HEK293 (cell line): ENCODE data around the gene KLHL17.

Source experiments
- RBAK ChIP-seq: fragments of 450-650 bp; formaldehyde crosslinking; IDR thresholded peaks from 2 replicates; pipeline ENCODE4 v1.5.1; 2016; ENCODE audit warnings: missing biosample characterization, missing genetic modification characterization
- SP3 ChIP-seq: fragments of 450-650 bp; formaldehyde crosslinking; IDR thresholded peaks from 2 replicates; pipeline ENCODE4 v1.5.1; 2016; ENCODE audit warnings: missing biosample characterization, missing genetic modification characterization
- ZNF24 ChIP-seq: fragments of 450-650 bp; formaldehyde crosslinking; IDR thresholded peaks from 2 replicates; pipeline ENCODE4 v1.5.1; 2016; ENCODE audit warnings: missing biosample characterization, missing genetic modification characterization
- ZNF248 ChIP-seq: fragments of 450-650 bp; formaldehyde crosslinking; IDR thresholded peaks from 2 replicates; pipeline ENCODE4 v1.5.1; 2017; ENCODE audit warnings: missing biosample characterization, missing genetic modification characterization
- ZNF274 ChIP-seq, 2 experiments: fragments of 200-500 bp in 1 of 2; fragments of 450-650 bp in 1 of 2; sonication (Bioruptor generic) in 1 of 2; formaldehyde crosslinking in 1 of 2; IDR thresholded peaks; 2 replicates each; pipeline versions ENCODE4 v1.5.1 to v1.6.1; 2014 to 2016; ENCODE audit warnings: borderline replicate concordance in 1 of 2, inconsistent platforms in 1 of 2, low read length in 1 of 2, missing biosample characterization in 1 of 2, missing genetic modification characterization in 1 of 2
- ZNF549 ChIP-seq: fragments of 450-650 bp; IDR thresholded peaks from 2 replicates; pipeline ENCODE4 v1.5.1; 2018; ENCODE audit warnings: missing biosample characterization, missing genetic modification characterization, mild to moderate bottlenecking, inconsistent platforms, moderate library complexity
- ZNF670 ChIP-seq: fragments of 450-650 bp; formaldehyde crosslinking; IDR thresholded peaks from 2 replicates; pipeline ENCODE4 v1.5.1; 2016; ENCODE audit warnings: missing biosample characterization, missing genetic modification characterization, low read depth
- TF ChIP-seq, protein P1 (sequence below): fragments of 450-650 bp; formaldehyde crosslinking; IDR thresholded peaks from 2 replicates; pipeline ENCODE4 v1.5.1; 2016; ENCODE audit warnings: missing biosample characterization, missing genetic modification characterization
- TF ChIP-seq, protein P2 (sequence below): fragments of 450-650 bp; formaldehyde crosslinking; IDR thresholded peaks from 2 replicates; pipeline ENCODE4 v1.5.1; 2016; ENCODE audit warnings: missing biosample characterization, missing genetic modification characterization
- TF ChIP-seq, protein P3 (sequence below): fragments of 450-650 bp; formaldehyde crosslinking; IDR thresholded peaks from 2 replicates; pipeline ENCODE4 v1.5.1; 2016; ENCODE audit warnings: missing biosample characterization, missing genetic modification characterization

DNA sequence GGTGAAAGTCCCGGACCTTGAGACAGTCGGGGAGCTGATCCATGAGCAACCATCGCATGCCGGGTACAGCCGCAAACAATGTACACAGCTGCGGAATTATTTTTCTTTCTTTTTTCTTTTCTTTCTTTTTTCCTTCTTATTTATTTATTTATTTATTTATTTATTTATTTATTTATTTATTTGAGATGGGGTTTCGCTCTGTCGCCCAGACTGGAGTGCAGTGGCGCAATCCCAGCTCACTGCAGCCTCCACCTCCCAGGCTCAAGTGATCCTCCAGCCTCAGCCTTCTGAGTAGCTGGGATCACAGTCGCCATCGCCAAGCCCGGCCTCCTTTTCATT lies 24.1 kb downstream of the KLHL17 start:
- TF ChIP-seq ZNF274 (IDR thresholded peaks at IDR 0.05; ENCODE audit: low read length): no peak
- TF ChIP-seq ZNF274 (tag by site-specific recombination; IDR thresholded peaks at IDR 0.05; ENCODE audit: borderline replicate concordance): no peak
- TF ChIP-seq, protein P1, sequence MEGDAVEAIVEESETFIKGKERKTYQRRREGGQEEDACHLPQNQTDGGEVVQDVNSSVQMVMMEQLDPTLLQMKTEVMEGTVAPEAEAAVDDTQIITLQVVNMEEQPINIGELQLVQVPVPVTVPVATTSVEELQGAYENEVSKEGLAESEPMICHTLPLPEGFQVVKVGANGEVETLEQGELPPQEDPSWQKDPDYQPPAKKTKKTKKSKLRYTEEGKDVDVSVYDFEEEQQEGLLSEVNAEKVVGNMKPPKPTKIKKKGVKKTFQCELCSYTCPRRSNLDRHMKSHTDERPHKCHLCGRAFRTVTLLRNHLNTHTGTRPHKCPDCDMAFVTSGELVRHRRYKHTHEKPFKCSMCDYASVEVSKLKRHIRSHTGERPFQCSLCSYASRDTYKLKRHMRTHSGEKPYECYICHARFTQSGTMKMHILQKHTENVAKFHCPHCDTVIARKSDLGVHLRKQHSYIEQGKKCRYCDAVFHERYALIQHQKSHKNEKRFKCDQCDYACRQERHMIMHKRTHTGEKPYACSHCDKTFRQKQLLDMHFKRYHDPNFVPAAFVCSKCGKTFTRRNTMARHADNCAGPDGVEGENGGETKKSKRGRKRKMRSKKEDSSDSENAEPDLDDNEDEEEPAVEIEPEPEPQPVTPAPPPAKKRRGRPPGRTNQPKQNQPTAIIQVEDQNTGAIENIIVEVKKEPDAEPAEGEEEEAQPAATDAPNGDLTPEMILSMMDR (tag by site-specific recombination): no peak; the same call in 1 of the 2 replicates
- no peak for TF ChIP-seq ZNF549
- no peak for TF ChIP-seq ZNF670 (tag by site-specific recombination)
- TF ChIP-seq SP3 (tag by site-specific recombination): no peak
- TF ChIP-seq, protein P2, sequence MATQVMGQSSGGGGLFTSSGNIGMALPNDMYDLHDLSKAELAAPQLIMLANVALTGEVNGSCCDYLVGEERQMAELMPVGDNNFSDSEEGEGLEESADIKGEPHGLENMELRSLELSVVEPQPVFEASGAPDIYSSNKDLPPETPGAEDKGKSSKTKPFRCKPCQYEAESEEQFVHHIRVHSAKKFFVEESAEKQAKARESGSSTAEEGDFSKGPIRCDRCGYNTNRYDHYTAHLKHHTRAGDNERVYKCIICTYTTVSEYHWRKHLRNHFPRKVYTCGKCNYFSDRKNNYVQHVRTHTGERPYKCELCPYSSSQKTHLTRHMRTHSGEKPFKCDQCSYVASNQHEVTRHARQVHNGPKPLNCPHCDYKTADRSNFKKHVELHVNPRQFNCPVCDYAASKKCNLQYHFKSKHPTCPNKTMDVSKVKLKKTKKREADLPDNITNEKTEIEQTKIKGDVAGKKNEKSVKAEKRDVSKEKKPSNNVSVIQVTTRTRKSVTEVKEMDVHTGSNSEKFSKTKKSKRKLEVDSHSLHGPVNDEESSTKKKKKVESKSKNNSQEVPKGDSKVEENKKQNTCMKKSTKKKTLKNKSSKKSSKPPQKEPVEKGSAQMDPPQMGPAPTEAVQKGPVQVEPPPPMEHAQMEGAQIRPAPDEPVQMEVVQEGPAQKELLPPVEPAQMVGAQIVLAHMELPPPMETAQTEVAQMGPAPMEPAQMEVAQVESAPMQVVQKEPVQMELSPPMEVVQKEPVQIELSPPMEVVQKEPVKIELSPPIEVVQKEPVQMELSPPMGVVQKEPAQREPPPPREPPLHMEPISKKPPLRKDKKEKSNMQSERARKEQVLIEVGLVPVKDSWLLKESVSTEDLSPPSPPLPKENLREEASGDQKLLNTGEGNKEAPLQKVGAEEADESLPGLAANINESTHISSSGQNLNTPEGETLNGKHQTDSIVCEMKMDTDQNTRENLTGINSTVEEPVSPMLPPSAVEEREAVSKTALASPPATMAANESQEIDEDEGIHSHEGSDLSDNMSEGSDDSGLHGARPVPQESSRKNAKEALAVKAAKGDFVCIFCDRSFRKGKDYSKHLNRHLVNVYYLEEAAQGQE: peak; percentile 78
- TF ChIP-seq RBAK (tag by site-specific recombination): no peak
- no peak for TF ChIP-seq ZNF24 (tag by site-specific recombination)
- no peak for TF ChIP-seq ZNF248 (tag by site-specific recombination)
- TF ChIP-seq, protein P3, sequence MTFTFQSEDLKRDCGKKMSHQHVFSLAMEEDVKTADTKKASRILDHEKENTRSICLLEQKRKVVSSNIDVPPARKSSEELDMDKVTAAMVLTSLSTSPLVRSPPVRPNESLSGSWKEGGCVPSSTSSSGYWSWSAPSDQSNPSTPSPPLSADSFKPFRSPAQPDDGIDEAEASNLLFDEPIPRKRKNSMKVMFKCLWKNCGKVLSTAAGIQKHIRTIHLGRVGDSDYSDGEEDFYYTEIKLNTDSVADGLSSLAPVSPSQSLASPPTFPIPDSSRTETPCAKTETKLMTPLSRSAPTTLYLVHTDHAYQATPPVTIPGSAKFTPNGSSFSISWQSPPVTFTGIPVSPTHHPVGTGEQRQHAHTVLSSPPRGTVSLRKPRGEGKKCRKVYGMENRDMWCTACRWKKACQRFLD (tag by site-specific recombination): no peak
